ENCODE data around the gene FCHSD2. TPM values are rescaled to one million over a fixed set of nuclear protein-coding genes. Genes with fewer than 3 reads are reported as not detected.

Gene FCHSD2
- total and polyA plus RNA-seq, 9 of the 15 experiments (the other 6 are each of a cell fraction or from before 2014, with no cell fraction given) = 1.8 to 14.7 (median 6.4) TPM

- no TSS peak for BruUV-seq (replicated peaks)
- POLR2A ChIA-PET = interaction anchor here (0.6 to 1.0 kb wide), 3 partner anchors 10 to 375 kb away, joined by 3 to 5 read pairs (median 3); no protein-coding TSS in a partner anchor
- Histone ChIP-seq H2AFZ (ENCODE audit: low read depth, low read length) (no peak overlapping the region), H3K4me3 (no peak overlapping the region), H3K9ac (ENCODE audit: insufficient read depth in 1 of 2, low read depth in 2 of 2, low read length in 2 of 2) (no peak overlapping the region), H3K79me2 (ENCODE audit: control insufficient read depth, insufficient read depth, low read length) (no peaks in the 10 kb centered on the region), H3K4me1 (replicated peaks in 1 of 2; ENCODE audit: control insufficient read depth in 2 of 2, insufficient read depth in 2 of 2, low read length in 2 of 2) (no peaks in the 10 kb centered on the region), H3K9me3 (replicated peaks; ENCODE audit: control insufficient read depth, insufficient read depth, low read depth, low read length) (no peaks in the 10 kb centered on the region), H3K4me2 (ENCODE audit: insufficient read depth, low read length) (no peak overlapping the region), H3K27ac (ENCODE audit: extremely low read depth, low read depth, low read length) (no peak overlapping the region), H3K36me3 (ENCODE audit: control insufficient read depth, insufficient read depth, low read length) (no peaks in the 10 kb centered on the region), H3K27me3 (ENCODE audit: control insufficient read depth in 2 of 2, insufficient read depth in 2 of 2, low read length in 2 of 2) (no peaks in the 10 kb centered on the region), H3K9me1 (ENCODE audit: control insufficient read depth, insufficient read depth, low read length) (no peaks in the 10 kb centered on the region), H4K20me1 (replicated peaks; ENCODE audit: control insufficient read depth, insufficient read depth, low read length) (no peaks in the 10 kb centered on the region)
- ATAC-seq (no peak), DNase-seq (ENCODE audit: extremely low read depth in 1 of 4, low spot score in 3 of 4) (no peak), FAIRE-seq (no peak)
- WGBS (ENCODE audit: insufficient coverage, low coverage, missing lambda C conversion rate) = 33% methylated on average over 1 of the region's 1 CpG
- CTCF ChIA-PET (ENCODE audit: low intra/inter-chr PET ratio) = no interaction called here
- intact Hi-C loops (cut with micrococcal nuclease) = no loop called here
- in situ Hi-C loops (cut with MboI) = no loop called here
- no peak for TF ChIP-seq NCOA4 (IDR thresholded peaks at IDR 0.05; ENCODE audit: partially characterized antibody)
- no peak for TF ChIP-seq GATA2 (CRISPR knock-in tag; IDR thresholded peaks at IDR 0.05)
- TF ChIP-seq SRSF3 (IDR thresholded peaks at IDR 0.05; ENCODE audit: insufficient read depth, low read length) = no peak
- TF ChIP-seq, protein P1, sequence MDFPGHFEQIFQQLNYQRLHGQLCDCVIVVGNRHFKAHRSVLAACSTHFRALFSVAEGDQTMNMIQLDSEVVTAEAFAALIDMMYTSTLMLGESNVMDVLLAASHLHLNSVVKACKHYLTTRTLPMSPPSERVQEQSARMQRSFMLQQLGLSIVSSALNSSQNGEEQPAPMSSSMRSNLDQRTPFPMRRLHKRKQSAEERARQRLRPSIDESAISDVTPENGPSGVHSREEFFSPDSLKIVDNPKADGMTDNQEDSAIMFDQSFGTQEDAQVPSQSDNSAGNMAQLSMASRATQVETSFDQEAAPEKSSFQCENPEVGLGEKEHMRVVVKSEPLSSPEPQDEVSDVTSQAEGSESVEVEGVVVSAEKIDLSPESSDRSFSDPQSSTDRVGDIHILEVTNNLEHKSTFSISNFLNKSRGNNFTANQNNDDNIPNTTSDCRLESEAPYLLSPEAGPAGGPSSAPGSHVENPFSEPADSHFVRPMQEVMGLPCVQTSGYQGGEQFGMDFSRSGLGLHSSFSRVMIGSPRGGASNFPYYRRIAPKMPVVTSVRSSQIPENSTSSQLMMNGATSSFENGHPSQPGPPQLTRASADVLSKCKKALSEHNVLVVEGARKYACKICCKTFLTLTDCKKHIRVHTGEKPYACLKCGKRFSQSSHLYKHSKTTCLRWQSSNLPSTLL (IDR thresholded peaks at IDR 0.05) = no peak
- TF ChIP-seq NR4A1 (CRISPR knock-in tag; IDR thresholded peaks at IDR 0.05) = no peak
- TF ChIP-seq NR4A1 (tag; IDR thresholded peaks at IDR 0.05) = no peak
- no peak for TF ChIP-seq KHSRP (IDR thresholded peaks at IDR 0.05)
- TF ChIP-seq ATF6 (CRISPR knock-in tag; IDR thresholded peaks at IDR 0.05) = no peak
- no peak for TF ChIP-seq ZNF717 (CRISPR knock-in tag; IDR thresholded peaks at IDR 0.05)
- TF ChIP-seq SRSF7 (optimal IDR thresholded peaks at IDR 0.05; ENCODE audit: low read depth, low read length) = no peak
- TF ChIP-seq ARHGAP35 (IDR thresholded peaks at IDR 0.05; ENCODE audit: partially characterized antibody) = no peak
- TF ChIP-seq ZNF431 (CRISPR knock-in tag; IDR thresholded peaks at IDR 0.05) = no peak
- TF ChIP-seq MEIS2 (IDR thresholded peaks at IDR 0.05; ENCODE audit: partially characterized antibody) = no peak
- TF ChIP-seq CHD1 (IDR thresholded peaks at IDR 0.05; ENCODE audit: low read length) = no peak
Measured at GRCh38 chr11:72871119-72871518, 271.0 kb downstream of the FCHSD2 start.

Measured in K562 (cell line).